T-helper 2 cell treated with Interferon-gamma antibody and Interleukin-4, amounts not matched to agents 100 ng/mL and 5 ng/mL, for 36 hours (primary cell): ENCODE data around the gene C16orf54. TPM values are rescaled to one million over a fixed set of nuclear protein-coding genes. Genes with fewer than 3 reads are reported as not detected.
"Not testable (repeated sequence)": the region's sequence is repeated elsewhere in the genome, so short reads cannot be mapped to it uniquely, and the experiment has no call there.

Experiments
- intact Hi-C: fragments of 100-400 bp; cut with micrococcal nuclease; formaldehyde crosslinking; loops from one replicate; pipeline ENCODE4 v1.15.1; 2023
- total RNA-seq: library from RNA; stranded (reverse); gene quantifications from 2 replicates; pipeline ENCODE4 v1.2.3, GENCODE V29; 2022

The C16orf54 gene, protein sequence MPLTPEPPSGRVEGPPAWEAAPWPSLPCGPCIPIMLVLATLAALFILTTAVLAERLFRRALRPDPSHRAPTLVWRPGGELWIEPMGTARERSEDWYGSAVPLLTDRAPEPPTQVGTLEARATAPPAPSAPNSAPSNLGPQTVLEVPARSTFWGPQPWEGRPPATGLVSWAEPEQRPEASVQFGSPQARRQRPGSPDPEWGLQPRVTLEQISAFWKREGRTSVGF
- total RNA-seq, result 64.9 and 65.4 TPM in 2 replicates

DNA sequence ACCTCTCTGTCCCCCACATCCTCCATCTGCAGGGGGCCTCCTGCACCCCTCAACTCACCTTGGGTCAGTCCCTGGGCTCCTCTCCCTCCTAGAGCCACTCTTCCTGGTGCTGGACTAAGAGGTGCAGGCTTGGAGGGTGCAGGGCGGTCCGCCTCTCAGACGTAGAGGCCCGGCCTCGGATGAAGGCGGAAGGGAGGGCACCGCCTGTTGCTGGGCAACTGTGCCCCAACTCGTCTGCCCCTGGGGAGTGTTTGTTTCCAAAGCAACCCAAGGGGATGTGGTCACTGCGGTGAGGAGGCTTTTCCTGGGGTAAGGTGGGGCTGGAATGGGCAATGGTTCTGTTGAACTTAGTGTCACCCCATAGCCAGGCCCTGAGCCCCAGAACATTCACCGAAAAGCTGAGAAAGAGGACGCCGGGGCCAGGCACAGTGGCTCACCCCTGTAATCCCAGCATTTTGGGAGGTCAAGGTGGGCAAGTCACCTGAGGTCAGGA is at the start of gene C16orf54:
Gene C16orf54 (minus strand): TSS at position 138 of the 493 bp plus-strand sequence. CDS start 1,039 bp downstream, outside the sequence.
- intact Hi-C loops, result loop anchor here (1.0 to 2.0 kb wide), 3 partner anchors 8 to 60 kb away; partner anchors contain the start of gene MAZ

DNA sequence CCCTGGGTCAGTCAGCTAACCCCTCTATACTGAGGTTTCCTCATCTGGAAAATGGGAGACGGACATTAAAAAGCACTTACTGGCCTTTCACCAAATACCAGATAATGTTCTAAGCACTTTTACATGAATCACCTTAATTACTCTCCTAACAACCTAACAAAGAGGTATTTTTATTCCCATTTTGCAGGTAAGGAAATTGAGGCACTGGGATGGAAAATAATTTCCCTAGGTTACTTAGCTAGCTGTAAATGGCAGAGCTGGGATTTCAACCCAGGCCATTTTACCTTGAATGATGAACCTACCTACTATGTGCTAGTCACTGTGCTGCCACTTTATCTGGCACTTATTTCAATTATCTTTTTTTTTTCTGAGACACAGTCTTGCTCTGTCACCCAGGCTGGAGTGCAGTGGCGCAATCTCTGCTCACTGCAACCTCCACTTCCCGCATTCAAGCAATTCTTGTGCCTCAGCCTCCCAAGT is 48.5 kb upstream of the C16orf54 start:
- intact Hi-C loops, result no loop called here

DNA sequence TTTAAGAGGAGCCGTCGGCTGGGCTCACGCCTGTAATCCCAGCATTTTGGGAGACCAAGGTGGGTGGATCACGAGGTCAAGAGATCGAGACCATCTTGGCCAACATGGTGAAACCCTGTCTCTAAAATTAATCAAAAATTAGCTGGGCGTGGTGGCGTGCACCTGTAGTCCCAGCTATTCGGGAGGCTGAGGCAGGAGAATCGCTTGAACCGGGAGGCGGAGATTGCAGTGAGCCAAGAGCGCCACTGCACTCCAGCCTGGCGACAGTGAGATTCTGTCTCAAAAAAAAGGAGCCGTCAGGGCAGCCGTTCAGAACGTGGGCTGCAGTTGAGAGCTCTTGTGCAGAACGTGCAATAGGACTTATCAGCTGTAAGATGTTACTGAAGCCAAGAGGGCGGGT is 47.4 kb upstream of the C16orf54 start:
- intact Hi-C loops, result not testable (repeated sequence)

DNA sequence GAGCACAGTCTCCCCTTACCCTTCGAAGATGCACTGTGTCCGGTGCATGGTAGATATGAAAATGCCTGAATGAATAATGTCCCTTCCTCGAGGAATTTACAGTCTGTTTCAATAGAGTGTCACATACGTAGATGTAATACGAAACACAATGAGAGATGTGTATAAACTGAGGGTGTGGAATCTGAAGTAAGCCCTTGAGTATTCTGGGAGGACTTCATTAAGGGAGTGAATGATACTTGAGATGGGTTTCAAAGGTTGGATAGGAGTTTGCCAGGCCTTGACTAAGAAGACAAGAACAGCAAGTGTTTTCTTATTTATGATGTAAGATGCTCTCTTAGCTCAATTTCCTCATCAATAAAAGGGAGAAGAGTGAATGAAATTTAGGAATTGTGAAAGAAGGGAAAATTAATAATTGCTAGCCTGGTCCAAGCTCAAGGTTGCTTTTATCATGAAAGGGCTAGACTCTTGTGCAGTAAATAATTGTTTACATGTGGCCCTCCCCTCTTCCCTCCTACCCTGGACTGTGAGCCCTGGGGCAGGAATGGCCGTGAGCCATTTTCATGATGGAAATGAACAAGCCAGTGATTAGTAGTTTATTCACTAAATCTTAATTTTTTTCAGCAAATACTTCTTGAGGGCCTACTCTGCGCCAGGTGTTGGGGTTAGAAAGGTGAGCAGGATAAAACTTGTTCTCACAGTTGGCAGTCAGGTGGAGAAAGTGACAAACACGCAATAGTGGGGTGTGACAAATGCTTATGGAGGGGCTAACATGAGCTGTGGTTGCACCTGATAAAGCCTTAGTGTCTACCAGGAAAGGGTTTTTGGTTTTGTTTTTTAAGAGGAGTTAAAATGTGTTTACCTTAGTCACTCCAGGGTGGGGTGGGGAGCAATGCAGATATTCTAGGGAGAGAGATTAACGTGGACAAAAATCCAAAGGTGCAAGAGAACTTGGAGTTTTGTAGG is 46.3 kb upstream of the C16orf54 start:
- intact Hi-C loops, result loop anchor here (2.0 kb wide), 3 partner anchors 25 to 91 kb away; partner anchors contain the start of gene PAGR1

DNA sequence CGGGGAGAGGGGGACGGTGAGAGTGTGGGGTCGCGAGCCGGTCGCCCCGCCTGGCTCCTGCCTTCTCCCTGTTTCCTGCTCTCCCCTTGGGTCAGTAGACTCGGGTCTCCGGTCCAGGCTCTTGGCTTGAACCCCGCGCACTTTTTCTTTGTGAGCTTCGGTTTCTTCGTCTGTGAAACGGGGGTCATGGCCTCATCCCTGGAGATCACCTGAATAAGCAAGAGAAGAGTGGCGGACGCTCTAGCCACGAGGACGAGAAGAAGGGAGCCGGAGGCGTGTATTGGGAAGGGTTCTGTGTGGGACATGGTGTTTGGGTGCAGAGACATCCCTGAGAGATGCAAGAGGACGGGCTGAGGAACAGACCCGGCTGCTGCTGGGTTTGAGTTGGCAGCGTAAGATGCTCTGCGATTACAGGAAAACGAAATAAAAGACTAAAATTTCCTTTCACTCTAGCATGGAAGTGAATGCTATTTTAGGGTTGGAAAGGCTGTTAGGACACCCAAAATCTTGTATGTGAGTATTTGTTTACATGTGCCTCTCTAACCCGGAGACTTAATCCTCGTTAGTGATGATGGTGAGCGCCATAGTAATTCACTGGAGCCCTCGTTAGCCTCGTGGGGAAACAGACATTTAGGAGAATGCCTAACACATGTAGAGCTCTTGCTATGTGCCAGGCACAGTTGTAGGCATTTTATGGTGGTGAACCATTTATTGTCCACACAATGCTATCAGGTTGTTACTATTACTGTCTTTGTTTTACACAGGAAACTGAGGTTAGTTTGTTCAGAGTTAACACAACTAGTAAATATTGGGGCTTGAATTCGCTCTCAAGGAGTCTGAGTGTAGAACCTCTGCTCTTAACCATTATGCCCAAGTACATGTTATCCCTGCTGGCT is 45.4 kb upstream of the C16orf54 start:
- intact Hi-C loops, result loop anchor here (1.0 to 2.0 kb wide), 4 partner anchors 14 to 90 kb away; partner anchors contain the start of gene PAGR1

DNA sequence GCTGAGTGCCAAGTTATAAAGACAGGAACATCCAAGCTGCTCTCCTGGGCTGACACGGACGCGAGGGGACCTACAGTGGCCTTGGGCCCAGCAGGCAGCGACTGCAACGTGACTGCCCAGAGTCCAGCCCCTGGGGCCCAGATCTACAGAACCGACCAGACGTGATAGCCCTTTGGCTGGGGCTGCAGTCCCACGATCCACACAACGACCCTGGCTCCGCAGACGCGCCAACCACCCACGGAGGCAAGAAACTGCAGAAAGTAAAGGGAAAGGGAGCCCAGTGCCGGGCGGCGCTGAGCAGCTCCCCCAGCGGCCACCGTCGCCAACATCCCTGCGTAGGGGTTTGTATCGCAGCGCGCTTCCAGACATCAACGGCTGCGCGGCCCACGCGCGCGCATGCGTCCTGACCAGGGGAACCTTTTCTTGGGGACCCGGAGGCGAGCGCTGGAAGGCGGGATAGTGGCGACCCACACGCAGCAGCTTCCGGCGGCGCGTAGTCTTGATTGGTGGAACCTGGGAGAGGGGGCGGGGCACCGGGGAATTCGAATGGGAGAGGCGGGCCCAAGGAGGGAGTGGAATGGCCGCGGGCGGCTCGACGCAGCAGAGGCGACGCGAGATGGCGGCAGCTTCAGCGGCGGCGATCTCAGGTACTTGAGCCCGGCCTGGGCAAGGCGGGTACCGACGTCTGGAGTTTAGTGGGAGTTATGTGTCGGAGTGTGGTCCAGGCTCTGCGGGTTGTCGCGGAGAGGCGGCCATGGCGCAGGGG is 44.6 kb upstream of the C16orf54 start, which contains the start of gene KIF22:
Gene KIF22 (plus strand): TSS at position 569 of the 766 bp plus-strand sequence. CDS start 9 bp downstream, at position 578.
- intact Hi-C loops, result loop anchor here (1.0 to 2.0 kb wide), 4 partner anchors 15 to 90 kb away; partner anchors contain the start of gene PAGR1

DNA sequence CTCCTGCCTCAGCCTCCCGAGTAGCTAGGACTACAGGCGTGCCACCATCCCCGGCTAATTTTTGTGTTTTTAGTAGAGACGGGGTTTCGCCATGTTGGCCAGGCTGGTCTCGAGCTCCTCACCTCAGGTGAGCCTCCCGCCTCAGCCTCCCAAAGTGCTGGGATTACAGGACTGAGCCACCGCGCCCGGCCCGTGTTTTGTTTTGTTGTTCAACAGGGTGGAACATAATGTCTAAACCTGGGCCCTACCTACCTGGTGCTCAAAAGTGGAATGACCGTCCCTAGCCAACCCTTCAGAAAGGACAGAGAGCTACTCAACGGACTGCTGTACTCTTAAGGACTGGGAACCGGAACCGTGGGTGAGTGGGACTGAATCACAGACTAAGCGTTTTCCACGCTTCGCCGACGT is 44.0 kb upstream of the C16orf54 start:
- intact Hi-C loops, result loop anchor here (1.0 to 2.0 kb wide), 4 partner anchors 16 to 89 kb away; partner anchors contain the start of gene PAGR1

DNA sequence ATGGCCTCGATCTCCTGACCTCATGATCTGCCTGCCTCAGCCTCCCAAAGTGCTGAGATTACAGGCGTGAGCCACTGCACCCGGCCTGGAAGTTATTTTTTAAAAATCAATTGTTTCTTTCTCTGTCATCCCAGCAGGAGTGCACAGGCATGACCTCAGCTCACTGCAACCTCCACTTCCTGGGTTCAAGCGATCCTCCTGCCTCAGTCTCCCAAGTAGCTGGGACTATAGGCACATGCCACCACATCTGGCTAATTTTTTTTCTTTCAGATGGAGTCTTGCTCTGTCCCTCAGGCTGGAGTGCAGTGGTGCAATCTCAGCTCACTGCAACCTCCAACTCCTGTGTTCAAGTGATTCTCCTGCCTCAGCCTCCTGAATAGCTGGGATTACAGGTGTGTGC is 41.4 kb upstream of the C16orf54 start:
- intact Hi-C loops, result not testable (repeated sequence)

DNA sequence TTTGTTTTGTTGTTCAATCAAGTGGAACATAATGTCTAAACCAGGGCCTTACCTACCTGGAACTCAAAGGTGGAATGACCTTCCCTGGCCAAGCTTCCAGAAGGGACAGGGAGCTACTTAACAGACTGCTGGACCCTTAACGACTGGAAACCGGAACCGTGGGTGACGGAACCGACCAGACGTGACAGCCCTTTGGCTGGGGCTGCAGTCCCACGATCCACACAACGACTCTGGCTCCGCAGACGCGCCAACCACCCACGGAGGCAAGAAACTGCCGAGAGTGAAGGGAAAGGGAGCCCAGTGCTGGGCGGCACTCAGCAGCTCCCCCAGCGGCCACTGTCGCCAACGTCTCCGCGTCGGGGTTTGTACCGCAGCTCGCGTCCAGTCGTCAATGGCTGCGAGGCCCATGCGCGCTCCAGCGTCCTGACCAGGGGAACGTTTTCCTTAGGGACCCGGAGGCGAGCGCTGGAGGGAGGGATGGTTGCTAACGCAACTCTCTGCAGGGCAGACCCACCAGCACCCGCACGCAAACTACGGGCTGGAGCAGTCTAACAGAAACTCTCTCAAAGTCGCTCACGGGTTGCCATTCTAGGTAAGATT is 39.2 kb upstream of the C16orf54 start:
- intact Hi-C loops, result loop anchor here (1.0 to 2.0 kb wide), 2 partner anchors 30 to 84 kb away; no protein-coding TSS in a partner anchor

DNA sequence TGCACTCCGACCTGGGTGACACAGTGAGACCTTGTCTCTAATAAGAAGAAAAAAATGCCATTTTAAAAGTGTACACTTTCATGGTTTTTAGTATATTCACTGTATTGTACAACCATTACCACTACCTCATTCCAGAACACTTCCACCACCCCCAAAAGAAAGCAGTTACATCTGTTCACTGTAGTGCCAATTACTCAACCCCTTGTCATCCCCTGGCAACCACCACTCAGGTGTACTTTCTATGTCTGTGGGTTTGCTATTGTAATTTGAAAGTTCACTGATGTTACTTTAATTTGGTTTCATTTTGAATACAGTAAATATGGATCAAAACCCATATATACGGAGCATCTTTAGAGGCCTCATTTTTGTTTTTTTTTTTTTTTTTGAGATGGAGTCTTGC is 38.4 kb upstream of the C16orf54 start:
- intact Hi-C loops, result loop anchor here (2.0 kb wide), 1 partner anchor 31 kb away; no protein-coding TSS in a partner anchor

DNA sequence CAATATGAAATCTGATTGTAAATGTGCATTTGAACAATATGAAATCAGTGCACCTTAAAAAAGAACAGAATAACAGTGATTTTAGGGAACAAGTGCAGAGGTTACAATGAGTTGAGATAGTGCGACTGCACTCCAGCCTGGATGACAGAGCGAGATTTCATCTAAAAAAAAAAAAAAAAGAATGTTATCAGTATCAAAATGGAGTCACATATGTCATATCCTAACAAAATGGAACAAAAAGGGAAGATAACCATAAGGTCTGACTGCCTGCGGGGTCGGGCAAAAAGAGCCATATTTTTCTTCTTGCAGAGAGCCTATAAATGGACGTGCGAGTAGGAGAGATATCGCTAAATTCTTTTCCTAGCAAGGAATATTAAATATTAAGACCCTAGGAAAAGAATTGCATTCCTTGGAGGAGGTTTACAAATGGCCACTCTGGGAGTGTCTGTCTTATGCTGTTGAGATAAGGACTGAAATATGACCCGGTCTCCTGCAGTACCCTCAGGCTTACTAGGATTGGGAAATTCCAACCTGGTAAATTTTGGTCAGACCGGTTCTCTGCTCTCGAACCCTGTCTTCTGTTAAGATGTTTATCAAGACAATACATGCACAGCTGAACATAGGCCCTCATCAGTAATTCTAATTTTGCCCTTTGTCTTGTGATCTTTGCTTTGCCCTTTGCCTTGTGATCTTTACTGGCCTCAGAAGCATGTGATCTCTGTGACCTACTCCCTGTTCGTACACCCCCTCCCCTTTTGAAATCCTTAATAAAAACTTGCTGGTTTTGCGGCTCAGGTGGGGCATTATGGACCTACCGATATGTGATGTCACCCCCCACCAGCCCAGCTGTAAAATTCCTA is 37.5 kb upstream of the C16orf54 start:
- intact Hi-C loops, result not testable (repeated sequence)

DNA sequence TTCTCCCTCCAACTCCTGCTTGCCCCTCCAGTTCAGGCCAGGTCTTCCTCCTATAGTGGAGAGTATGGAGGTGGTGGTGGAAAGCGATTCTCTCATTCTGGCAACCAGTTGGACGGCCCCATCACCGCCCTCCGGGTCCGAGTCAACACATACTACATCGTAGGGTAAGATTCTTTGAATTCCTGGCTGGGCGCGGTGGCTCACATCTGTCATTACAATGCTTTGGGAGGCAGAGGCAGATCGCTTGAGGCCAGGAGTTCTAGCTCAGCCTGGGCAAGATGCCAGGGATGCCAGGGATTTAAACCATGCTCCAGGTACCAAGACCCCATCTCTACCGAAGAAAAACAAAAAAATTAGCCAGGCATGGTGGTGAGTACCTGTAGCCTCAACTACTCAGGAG is 33.7 kb upstream of the C16orf54 start:
- intact Hi-C loops, result no loop called here

DNA sequence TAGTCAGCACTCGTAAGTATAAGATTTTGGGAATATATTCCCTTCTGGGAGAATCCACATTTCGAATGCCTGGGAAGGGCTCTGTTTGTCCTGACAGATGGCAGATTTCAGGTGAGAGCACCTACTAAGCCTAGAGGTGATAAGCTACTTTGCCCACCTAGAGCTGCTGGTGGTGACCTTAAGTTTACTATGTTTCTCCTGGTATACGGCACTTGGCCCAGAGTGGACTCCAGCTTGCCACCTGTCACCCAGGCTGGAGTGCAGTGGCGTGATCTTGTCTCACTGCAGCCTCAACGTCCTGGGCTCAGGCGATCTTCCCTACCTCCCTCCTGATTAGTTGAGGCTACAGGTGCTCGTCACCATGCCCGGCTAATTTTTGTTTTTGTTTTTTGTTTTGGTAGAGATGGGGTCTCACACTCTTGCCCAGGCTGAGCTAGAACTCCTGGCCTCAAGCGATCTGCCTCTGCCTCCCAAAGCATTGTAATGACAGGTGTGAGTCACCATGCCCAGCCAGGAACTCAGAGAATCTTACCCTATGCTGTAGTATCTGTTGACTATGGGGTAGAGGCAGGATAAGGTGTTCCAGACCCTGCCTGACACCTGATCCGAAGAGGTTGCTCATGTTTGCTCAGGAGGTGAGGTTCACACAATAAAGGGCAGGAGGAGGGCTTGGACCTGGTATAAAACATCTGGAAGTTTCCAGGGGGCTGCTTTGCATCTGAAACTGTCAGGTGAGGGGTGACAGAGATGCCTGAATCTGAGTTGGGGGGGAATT is 32.0 kb upstream of the C16orf54 start, which contains the start of gene ZG16:
Gene ZG16 (plus strand): TSS at position 681 of the 775 bp plus-strand sequence. CDS start 1,011 bp downstream, outside the sequence.
- intact Hi-C loops, result no loop called here

DNA sequence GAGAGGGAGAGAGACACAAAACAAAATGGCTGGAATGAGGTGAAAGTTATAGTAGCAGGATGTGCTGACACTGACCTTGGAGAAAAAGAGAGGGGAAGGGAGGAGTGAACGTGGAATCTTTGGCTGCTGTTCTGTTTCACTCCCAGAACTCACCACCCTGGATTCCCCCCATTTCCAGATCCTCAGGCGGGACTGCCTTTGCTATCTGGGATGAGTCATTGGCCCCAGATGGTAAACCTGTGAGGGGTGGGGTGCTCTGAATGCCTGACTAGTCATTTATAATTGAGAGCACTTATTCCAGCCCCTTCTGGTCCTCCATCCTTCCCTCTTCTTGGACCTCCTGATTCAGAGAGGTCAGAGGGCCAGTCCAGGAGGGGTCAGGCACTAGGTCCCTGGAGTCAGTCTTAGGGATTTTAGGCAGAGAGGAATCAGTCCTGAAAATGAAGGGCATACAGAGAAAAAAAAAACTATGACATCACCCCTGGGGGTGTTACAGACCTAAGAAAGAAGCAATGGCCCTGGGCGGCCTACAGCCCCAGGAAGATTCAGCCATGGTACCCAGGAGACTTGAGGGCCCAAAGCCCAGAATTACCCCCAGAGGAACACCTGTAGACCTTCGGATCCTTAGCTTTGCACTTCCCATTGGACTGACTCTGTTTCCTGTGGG is 30.1 kb upstream of the C16orf54 start:
- intact Hi-C loops, result no loop called here

DNA sequence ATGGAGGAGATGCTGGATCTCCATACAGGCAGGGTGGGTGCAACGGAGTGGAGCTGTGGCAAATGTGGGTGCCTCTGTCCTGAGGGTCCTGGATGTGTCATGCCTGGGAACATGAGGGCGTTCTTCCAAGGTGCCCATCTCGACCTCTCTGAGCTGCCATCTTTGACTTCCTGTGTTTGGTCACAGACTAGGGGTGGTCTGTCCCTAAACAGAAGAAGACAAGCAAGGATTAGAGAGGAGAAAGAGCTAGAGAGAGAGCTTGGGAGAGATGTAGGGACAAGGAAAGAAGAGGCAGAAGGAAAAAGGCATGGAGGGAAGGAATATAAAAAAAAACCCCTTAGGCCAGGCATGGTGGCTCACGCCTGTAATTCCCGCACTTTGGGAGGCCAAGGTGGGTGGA is 28.9 kb upstream of the C16orf54 start:
- intact Hi-C loops, result no loop called here

DNA sequence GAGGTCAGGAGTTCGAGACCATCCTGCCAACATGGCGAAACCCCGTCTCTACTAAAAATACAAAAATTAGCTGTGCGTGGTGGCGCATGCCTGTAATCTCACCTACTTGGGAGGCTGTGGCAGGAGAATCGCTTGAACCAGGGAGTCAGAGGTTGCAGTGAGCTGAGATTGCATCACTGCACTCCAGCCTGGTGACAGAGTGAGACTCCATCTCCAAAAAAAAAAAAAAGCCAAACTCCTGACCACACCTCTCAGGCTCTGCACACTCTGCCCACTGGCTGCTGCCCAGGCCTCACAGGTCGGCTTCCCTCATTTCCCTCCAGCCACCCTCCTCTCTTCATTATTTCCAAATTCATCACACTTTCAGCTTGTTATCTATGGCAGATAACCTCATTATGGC is 26.5 kb upstream of the C16orf54 start:
- intact Hi-C loops, result not testable (repeated sequence)
